SJCRH30 (cell line): Measurements from ENCODE around the gene ABHD10. TPM values are rescaled to one million over a fixed set of nuclear protein-coding genes. Genes with fewer than 3 reads are reported as not detected.

Experiments
- DNase-seq, 2 experiments: peaks; one replicate each; pipeline ENCODE4 v3.0.0-alpha.2; 2015 to 2020
- H3K27ac ChIP-seq: fragments of 250-450 bp; sonication (Bioruptor Pico); 2 replicates; pipeline ENCODE4 v1.5.1; 2020; ENCODE audit warnings: mild to moderate bottlenecking, moderate library complexity
- H3K27me3 ChIP-seq: fragments of 250-450 bp; sonication (Bioruptor Pico); 2 replicates; pipeline ENCODE4 v1.5.1; 2020; ENCODE audit warnings: mild to moderate bottlenecking, moderate library complexity
- H3K36me3 ChIP-seq: fragments of 250-450 bp; sonication (Bioruptor Pico); 2 replicates; pipeline ENCODE4 v1.5.1; 2020; ENCODE audit warnings: mild to moderate bottlenecking, moderate library complexity
- H3K4me1 ChIP-seq: fragments of 250-450 bp; sonication (Bioruptor Pico); 2 replicates; pipeline ENCODE4 v1.5.1; 2020; ENCODE audit warnings: mild to moderate bottlenecking, moderate library complexity
- H3K4me3 ChIP-seq: fragments of 250-450 bp; sonication (Bioruptor Pico); 2 replicates; pipeline ENCODE4 v1.5.1; 2020; ENCODE audit warnings: mild to moderate bottlenecking, moderate library complexity
- H3K9me3 ChIP-seq: fragments of 250-450 bp; sonication (Bioruptor Pico); replicated peaks from 2 replicates; pipeline ENCODE4 v1.5.1; 2020; ENCODE audit warnings: mild to moderate bottlenecking, moderate library complexity
- total RNA-seq: library from RNA; depleted of rRNA; stranded (reverse); fragments of >200 nt; shearing (Covaris generic); gene quantifications from 2 replicates; pipeline ENCODE4 v1.2.3, GENCODE V29; 2014

Gene ABHD10
- total RNA-seq, 1 experiment from 2014 or later: 48.7 TPM

DNA sequence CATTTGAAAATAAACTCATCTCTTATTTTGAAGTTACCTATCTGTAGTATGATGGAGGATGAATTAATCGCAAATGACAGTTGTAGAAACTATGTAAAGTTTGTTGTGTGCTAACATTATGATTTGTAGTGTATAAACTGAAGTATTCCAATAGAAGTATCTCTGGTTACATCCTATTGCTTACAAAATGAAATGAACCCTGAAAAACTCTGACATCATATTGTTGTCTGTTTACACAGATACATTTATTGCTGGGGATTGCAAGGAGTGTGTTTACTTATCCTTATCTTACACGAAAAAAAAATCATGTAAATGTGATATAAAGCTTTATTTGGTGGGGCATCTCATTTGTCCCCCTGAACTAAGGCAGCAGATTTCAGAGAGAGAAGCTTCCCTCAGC is 2.6 kb upstream of the ABHD10 start:
- DNase-seq: no peak
- Histone ChIP-seq H3K36me3 (peaks cover 34% of the 10 kb centered on the region), H3K4me3 (no peak overlapping the region), H3K9me3 (no peaks in the 10 kb centered on the region), H3K4me1 (peaks cover 6% of the 10 kb centered on the region; the same call in 1 of the 2 replicates), H3K27me3 (no peaks in the 10 kb centered on the region), H3K27ac (no peak overlapping the region)

DNA sequence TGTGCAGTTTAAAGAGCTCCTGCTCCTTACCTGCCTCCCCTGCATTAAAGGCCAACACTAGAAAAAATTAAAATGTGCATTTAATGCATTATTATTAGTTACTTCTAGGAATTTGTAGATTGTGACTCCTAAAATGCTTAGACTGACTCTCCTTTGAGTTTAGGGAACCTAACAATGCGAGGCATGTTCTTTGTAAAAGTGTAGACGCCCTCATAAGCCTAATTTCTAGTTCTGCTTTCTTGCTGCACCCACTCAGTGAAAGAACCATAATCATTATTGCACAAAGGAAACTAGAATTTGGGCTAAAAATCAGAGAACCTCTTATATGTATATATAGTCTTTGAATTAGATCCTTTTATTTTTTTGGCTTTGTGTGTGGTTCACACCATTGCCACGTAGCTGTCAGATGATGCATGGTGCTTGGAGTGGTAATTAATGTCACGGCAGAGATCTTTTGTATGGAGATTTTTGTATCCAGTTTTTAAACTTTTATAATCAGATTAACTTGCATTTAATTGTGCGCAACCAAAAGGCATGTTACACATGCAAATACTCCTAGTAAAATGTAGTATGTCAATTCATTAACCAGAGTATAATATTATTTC is 710 bp downstream of the ABHD10 start:
- Histone ChIP-seq H3K4me3 (peak overlapping the region; percentile 88), H3K27me3 (no peaks in the 10 kb centered on the region), H3K4me1 (peaks cover 6% of the 10 kb centered on the region; the same call in 1 of the 2 replicates), H3K27ac (peak overlapping the region; percentile 70), H3K36me3 (peaks cover 11% of the 10 kb centered on the region), H3K9me3 (no peaks in the 10 kb centered on the region)
- no peak for DNase-seq

DNA sequence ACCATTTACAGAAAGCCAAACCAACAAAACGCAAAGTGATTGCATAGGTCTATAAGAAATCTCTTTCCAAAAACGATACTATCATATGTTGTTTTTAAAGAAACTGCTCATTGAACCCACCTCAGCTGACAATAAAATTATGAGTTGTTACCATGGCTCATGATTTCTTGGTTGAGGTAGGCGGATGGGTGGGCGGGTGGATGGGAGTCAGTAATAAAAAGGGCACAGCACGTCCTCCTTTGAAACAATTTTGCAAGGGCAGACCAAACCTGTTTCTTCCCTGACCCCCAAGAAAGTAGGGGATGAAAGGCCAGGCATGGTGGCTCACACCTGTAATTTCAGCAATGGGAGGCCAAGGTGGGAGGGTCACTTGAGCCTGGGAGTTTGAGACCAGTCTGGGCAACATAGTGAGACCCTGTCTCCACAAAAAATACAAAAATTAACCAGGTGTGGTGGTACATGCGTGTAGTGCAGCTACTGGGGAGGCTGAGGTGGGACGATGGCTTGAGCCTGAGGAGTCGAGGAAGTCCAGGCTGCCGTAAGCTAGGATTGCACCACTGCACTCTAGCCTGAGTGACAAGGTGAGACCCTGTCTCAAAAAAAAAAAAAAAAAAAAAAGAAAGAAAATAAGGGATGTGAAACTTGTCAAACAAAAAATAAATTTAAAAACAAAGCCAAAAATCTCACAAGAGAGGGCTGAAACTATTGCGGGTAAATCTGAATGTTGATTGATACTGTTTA is 2.1 kb downstream of the ABHD10 start:
- H3K27ac ChIP-seq: no peak overlapping the region
- peaks cover 3% of the 10 kb centered on the region; the same call in 1 of the 2 replicates for H3K36me3 ChIP-seq
- DNase-seq: no peak
- no peak overlapping the region for H3K4me3 ChIP-seq
- H3K27me3 ChIP-seq: no peaks in the 10 kb centered on the region
- H3K4me1 ChIP-seq: peaks cover 6% of the 10 kb centered on the region; the same call in 1 of the 2 replicates
- H3K9me3 ChIP-seq: no peaks in the 10 kb centered on the region

DNA sequence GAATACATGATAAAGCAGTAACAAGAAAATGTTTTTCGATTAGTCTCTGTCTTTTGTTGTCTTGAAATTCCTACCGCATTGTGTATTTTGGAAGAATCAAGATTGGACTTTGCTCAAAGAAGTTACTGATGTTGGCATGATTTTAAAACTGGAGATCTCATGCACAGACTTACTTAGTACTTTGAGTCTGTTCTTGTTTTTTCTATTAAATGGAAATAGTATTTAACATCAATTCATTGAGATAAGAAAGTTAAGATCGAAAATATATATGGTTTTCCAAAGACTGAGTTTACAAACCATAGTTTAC is 2.6 kb downstream of the ABHD10 start:
- Histone ChIP-seq H3K36me3 (peaks cover 4% of the 10 kb centered on the region; the same call in 1 of the 2 replicates), H3K27ac (no peak overlapping the region), H3K27me3 (no peaks in the 10 kb centered on the region), H3K9me3 (no peaks in the 10 kb centered on the region), H3K4me3 (no peak overlapping the region), H3K4me1 (peaks cover 6% of the 10 kb centered on the region; the same call in 1 of the 2 replicates)
- no peak for DNase-seq

DNA sequence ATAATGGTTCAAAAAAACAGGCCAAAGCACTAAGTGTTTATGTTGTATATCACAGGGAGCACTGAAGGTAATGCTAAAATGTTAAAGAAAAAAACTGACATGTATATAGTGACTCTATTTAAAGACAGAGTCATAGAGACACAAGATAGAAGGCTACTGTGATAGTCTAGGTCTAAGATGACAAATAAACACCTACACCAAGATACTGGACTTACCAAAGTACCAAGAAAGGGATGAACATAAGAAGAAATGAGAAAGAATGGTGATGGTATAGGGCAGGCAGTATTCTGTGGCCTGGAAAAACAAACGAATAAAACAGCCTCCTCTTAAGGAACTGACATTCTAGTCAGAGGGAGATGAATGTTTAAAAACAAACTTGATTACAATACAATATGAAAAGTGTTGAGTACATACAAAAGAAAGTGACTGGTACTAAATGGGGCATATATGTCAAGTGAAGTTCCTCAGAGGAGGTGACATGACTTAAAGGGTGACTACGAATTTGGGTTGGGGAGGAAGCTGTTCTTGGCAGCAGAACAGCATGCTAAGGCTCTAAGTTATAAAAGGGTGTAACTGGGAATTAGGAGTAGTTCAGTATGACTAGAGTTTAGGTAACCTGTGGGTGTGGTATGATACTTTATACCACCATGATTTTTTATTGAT is 5.9 kb downstream of the ABHD10 start:
- H3K27ac ChIP-seq: no peak overlapping the region
- no peak for DNase-seq
- H3K4me1 ChIP-seq: peaks cover 6% of the 10 kb centered on the region; the same call in 1 of the 2 replicates
- H3K9me3 ChIP-seq: no peaks in the 10 kb centered on the region
- no peaks in the 10 kb centered on the region for H3K27me3 ChIP-seq
- H3K4me3 ChIP-seq: no peak overlapping the region
- peaks cover 16% of the 10 kb centered on the region for H3K36me3 ChIP-seq

DNA sequence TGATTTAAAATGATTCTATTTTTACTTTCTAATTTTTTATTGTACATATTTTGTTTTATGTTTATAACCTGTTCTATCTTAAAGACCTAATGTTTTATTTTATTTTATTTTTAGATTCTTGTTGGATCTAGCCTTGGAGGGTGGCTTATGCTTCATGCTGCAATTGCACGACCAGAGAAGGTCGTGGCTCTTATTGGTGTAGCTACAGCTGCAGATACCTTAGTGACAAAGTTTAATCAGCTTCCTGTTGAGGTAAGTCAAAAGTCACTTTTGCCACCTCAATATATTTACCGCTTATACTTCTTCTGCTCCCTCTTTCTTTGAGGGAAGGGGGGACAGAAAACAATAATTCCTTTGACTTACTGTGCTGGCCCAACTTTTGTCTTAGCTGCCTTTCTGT is 8.0 kb downstream of the ABHD10 start:
- no peaks in the 10 kb centered on the region for H3K27me3 ChIP-seq
- peaks cover 34% of the 10 kb centered on the region for H3K36me3 ChIP-seq
- DNase-seq: no peak
- H3K27ac ChIP-seq: no peak overlapping the region
- H3K4me3 ChIP-seq: no peak overlapping the region
- H3K4me1 ChIP-seq: no peaks in the 10 kb centered on the region
- no peaks in the 10 kb centered on the region for H3K9me3 ChIP-seq

DNA sequence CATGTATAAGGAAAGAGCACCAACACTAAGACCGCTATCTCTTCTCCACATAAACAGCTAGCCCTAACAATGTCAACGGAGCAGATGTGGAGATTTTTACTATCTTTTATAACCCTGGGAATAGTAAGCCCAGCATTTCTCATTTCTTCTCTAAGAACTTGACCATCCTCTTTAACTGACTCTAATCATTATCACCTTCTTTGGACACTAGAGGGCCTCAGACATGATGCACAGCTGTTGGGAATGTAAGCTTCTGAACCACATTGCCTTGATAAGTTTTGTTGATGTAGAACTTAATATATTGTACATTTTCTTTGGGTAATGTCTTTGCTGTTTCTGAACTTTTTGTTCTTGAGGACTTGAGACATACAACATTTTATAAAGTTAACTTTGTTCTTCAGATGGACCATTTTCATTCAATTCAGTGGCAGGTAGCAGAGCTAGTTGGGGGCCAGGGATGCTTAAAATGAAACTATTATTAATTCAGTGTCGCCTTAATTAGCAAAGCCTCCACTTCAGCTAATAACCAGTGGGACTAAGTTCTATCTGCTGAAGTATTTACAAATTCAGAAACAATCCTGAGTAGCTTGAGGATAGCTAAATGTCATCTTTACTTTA is 10.3 kb downstream of the ABHD10 start:
- Histone ChIP-seq H3K27me3 (no peaks in the 10 kb centered on the region), H3K9me3 (no peaks in the 10 kb centered on the region), H3K27ac (no peak overlapping the region), H3K4me1 (no peaks in the 10 kb centered on the region), H3K4me3 (no peak overlapping the region), H3K36me3 (peaks cover 42% of the 10 kb centered on the region)
- peak in 1 of 2 experiments; percentile 80 for DNase-seq

DNA sequence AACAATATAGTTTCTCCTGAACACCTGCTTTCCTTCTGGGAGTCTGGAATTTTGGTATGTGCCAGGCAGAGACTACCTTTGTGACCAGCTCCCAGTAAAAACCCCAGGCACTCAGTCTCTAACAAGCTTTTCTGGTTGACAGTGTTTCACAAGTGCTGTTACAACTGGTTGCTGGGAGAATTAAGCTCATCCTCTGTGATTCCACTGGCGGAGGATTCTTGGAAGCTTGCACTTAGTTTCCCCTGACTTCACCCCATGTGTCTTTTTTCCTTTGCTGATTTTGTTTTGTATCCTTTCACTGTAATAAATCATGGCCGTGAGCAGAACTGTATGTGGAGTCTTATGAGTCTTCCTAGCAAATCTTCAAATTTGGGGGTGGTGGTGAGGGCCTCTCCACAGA is 14.2 kb downstream of the ABHD10 start:
- H3K9me3 ChIP-seq: no peaks in the 10 kb centered on the region
- no peak overlapping the region for H3K27ac ChIP-seq

DNA sequence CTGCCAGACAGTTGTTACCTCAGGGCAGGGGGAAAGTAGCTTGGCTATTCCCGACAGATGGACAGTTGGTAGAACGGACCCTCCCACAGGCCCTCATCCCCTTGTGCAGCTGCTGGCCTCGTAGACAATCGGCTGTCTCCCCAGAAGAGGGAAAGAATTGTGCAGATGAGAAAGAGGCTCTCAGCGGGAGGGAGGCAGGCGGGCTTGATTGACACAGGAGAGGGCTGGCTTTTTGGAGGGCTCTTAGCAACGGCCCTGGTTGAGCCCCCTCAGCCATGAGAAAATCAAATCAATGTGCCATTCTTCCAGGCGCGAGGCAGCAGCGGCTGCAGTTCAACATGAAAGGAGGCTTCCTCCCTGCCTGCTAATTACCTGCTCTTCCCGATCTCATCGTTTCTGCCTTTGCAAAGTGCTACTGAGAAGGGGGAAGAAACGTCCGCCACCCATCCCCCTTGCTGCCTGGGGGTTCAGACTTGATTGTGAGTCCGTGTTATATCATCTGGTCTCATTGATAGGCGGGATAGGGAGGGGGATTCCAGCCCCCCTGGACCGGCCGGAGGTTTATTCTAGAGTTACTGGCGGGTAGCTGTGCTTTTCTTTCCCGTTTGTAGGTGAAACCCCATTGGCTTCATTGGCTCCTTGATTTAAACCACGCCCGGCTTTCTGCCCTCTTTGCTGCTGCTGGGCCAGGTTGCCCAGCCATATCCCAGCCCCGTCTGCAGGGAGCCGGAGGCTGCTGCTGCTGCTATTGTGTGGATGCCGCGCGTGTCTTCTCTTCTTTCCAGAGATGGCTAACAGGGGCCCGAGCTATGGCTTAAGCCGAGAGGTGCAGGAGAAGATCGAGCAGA is 20.0 kb downstream of the ABHD10 start, which contains the start of gene TAGLN3:
Gene TAGLN3 (plus strand): TSS at position 287 of the 848 bp plus-strand sequence. CDS start 501 bp downstream, at position 788.
- Histone ChIP-seq H3K4me1 (peaks cover 17% of the 10 kb centered on the region), H3K27ac (peak within 1 kb of the TSS; percentile 74), H3K9me3 (no peaks in the 10 kb centered on the region), H3K27me3 (no peaks in the 10 kb centered on the region), H3K36me3 (peaks cover 11% of the 10 kb centered on the region), H3K4me3 (peak within 1 kb of the TSS; percentile 65)
- peak; percentile 92 to 95 for DNase-seq

More for the DNA sequence above, 14.2 kb downstream of the ABHD10 start:
- peaks cover 28% of the 10 kb centered on the region for H3K36me3 ChIP-seq
- peaks cover under 1% of the 10 kb centered on the region; the same call in 1 of the 2 replicates for H3K4me1 ChIP-seq
- DNase-seq: no peak
- H3K27me3 ChIP-seq: no peaks in the 10 kb centered on the region
- no peak overlapping the region for H3K4me3 ChIP-seq

DNA sequence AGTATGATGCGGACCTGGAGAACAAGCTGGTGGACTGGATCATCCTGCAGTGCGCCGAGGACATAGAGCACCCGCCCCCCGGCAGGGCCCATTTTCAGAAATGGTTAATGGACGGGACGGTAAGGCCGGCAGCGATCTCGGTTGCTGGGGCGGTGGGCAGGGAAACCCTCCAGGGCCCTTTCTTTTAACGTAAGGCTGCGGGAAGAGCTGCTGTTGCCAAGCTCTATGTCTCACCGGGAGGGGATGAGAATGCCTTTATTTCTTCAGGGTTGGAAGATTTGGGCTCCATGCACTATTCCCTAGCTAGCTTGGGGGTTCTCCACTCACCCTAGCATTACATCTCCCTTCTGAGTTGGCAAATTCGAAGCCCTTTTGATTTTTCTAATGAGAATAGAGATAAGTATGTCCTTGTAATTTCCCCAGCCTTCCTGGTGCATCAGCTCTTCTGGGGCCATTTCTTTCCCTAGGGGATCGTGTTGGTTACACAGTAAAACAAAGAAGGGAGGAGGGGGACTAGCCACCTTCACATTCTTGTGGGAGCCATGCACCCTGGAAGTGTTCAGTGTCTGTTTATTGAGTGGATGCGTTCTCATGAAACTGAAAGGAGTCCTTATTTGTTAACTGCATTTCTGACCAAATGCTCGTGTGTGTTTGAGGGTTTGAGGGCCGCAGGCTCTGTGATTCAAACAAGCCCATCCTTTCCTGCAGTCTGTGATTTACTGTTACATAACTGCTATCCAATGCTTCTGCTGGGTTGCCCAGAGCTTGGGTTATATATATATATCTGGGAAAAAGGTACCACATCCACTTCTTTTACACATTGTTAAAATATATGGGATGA is 20.9 kb downstream of the ABHD10 start:
- DNase-seq: peak in 1 of 2 experiments; percentile 38
- H3K27ac ChIP-seq: peak overlapping the region; percentile 74
- no peaks in the 10 kb centered on the region for H3K9me3 ChIP-seq
- H3K4me3 ChIP-seq: peak overlapping the region; percentile 65
- peaks cover 18% of the 10 kb centered on the region for H3K36me3 ChIP-seq
- no peaks in the 10 kb centered on the region for H3K27me3 ChIP-seq
- peaks cover 20% of the 10 kb centered on the region for H3K4me1 ChIP-seq

DNA sequence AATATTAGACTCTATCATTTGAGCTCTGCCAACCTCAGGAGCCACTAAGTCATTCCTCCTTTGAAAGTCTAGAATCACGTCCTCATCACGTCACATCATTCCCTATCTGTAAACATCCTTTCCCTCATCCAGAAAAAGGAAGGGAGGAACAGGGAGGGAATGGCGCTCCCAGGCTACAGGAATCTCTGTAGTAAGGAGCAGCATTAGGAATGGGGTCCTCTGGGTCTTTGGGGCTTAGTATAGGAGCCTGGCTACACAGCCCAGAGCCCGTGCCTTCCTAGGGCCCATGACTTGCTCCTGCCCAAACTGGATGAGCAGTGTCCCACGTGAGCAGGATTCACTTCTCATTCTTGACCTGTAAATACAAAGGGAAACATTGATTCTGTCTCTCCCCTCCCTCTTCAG is 21.5 kb downstream of the ABHD10 start:
- Histone ChIP-seq H3K4me3 (peak overlapping the region; percentile 65), H3K36me3 (peaks cover 22% of the 10 kb centered on the region), H3K27me3 (no peaks in the 10 kb centered on the region), H3K27ac (no peak overlapping the region), H3K9me3 (no peaks in the 10 kb centered on the region), H3K4me1 (peaks cover 23% of the 10 kb centered on the region)
- no peak for DNase-seq

DNA sequence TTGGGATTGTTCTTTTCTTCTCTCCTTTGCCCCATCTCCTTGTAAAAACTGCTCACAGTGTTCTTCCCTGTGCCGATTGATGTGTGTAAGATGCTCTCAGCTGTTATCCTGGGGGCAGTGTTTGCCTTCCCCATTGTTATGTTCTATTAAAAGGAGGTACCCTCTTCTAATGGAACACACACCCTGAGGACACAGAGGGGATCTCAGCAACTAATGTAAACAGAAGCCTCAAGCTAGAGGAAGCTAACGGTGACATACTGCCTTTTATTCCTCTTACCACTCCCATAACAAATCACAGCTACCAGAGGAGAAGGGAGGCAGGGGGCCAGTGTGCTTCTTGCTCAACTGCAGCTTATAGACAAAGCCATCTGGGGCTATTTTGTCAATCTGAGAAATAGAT is 22.1 kb downstream of the ABHD10 start:
- H3K27me3 ChIP-seq: no peaks in the 10 kb centered on the region
- no peak overlapping the region for H3K27ac ChIP-seq
- H3K4me1 ChIP-seq: peaks cover 23% of the 10 kb centered on the region
- H3K36me3 ChIP-seq: peaks cover 22% of the 10 kb centered on the region
- DNase-seq: peak in 1 of 2 experiments; percentile 42
- H3K9me3 ChIP-seq: no peaks in the 10 kb centered on the region
- no peak overlapping the region for H3K4me3 ChIP-seq

DNA sequence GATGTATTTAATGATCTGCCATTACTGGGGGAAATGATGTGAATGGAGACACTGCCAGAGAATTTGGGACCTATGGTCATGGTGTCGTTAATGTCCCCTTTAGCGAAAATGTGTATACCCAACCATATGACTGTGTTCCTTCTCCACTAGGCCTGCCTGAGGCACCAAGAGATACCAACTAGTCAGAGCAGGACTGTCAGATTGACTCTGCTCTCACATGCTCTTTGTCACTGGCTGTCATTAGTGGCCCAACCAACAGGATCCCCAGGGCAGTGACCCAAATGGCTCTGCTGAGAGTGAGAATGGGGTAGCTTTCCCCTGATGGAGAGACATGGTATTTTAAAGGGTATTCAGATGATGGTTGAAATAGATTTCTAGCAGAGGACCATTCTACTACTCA is 22.7 kb downstream of the ABHD10 start:
- H3K36me3 ChIP-seq: peaks cover 27% of the 10 kb centered on the region
- no peaks in the 10 kb centered on the region for H3K27me3 ChIP-seq
- H3K4me3 ChIP-seq: no peak overlapping the region
- H3K27ac ChIP-seq: no peak overlapping the region
- peaks cover 23% of the 10 kb centered on the region for H3K4me1 ChIP-seq
- DNase-seq: no peak
- H3K9me3 ChIP-seq: no peaks in the 10 kb centered on the region
